Natural killer cell (primary cell): ENCODE data around the gene COPE. TPM values are rescaled to one million over a fixed set of nuclear protein-coding genes. Genes with fewer than 3 reads are reported as not detected.
A peak's percentile ranks its signal among the peaks of the same experiment; 100 is the strongest.

Source experiments
- ATAC-seq, 3 donors: fragments of 150-1000 bp in 2 of 3; fragments of 200-7000 bp in 1 of 3; cut with Tn5 transposase; 1 replicate in 1 of 3; 2 replicates in 2 of 3; pipeline ENCODE4 v1.10.0; 2021; ENCODE audit warnings: mild to moderate bottlenecking in 2 of 3, moderate library complexity in 2 of 3
- DNase-seq, 2 donors: peaks; one replicate each; pipeline versions ENCODE4 v3.0.0 to v3.0.0-alpha.2; 2013 to 2021; ENCODE audit warnings: mixed read lengths in 1 of 2
- H3K27ac ChIP-seq: one replicate; pipeline ENCODE4 v1.5.1; 2013; ENCODE audit warnings: mild to moderate bottlenecking, low read length
- H3K27me3 ChIP-seq: one replicate; pipeline ENCODE4 v1.6.1; 2013; ENCODE audit warnings: low read length; ENCODE audit not compliant: control insufficient read depth, insufficient read depth
- H3K36me3 ChIP-seq: one replicate; pipeline ENCODE4 v1.6.1; 2013; ENCODE audit warnings: low read length; ENCODE audit not compliant: control insufficient read depth, insufficient read depth
- H3K4me1 ChIP-seq: one replicate; pipeline ENCODE4 v1.6.1; 2013; ENCODE audit warnings: low read length; ENCODE audit not compliant: control insufficient read depth, insufficient read depth
- H3K4me3 ChIP-seq: one replicate; pipeline ENCODE4 v1.5.1; 2013; ENCODE audit warnings: low read length
- H3K9me3 ChIP-seq: one replicate; pipeline ENCODE4 v1.6.1; 2013; ENCODE audit warnings: low read length; ENCODE audit not compliant: control insufficient read depth, insufficient read depth
- H3K27ac Mint-ChIP-seq, 2 donors: one replicate each; pipeline ENCODE4 v1.8.0; 2022; ENCODE audit warnings: mild to moderate bottlenecking in 2 of 2, mixed read lengths in 2 of 2, moderate library complexity in 1 of 2
- H3K27me3 Mint-ChIP-seq, 2 donors: one replicate each; pipeline ENCODE4 v1.8.0; 2022; ENCODE audit warnings: low read depth in 2 of 2, mixed read lengths in 2 of 2
- H3K36me3 Mint-ChIP-seq: one replicate; pipeline ENCODE4 v1.8.0; 2022; ENCODE audit warnings: mixed read lengths
- H3K4me1 Mint-ChIP-seq, 2 donors: one replicate each; pipeline ENCODE4 v1.8.0; 2022; ENCODE audit warnings: mixed read lengths in 2 of 2
- H3K4me3 Mint-ChIP-seq: one replicate; pipeline ENCODE4 v1.8.0; 2022; ENCODE audit warnings: mild to moderate bottlenecking, moderate library complexity, mixed read lengths
- H3K9me3 Mint-ChIP-seq, 2 donors: one replicate each; pipeline ENCODE4 v1.8.0; 2022; ENCODE audit warnings: mixed read lengths in 2 of 2
- CTCF ChIP-seq: fragments of 200-600 bp; IDR thresholded peaks from one replicate; pipeline ENCODE4 v1.8.0; 2022; ENCODE audit warnings: antibody characterized with exemption
- WGBS: methylation state at CpG from one replicate; pipeline ENCODE4 v1.1.7; 2013; ENCODE audit warnings: missing lambda C conversion rate; ENCODE audit not compliant: insufficient coverage; 5-methylcytosine and 5-hydroxymethylcytosine counted together
- intact Hi-C: fragments of 100-400 bp; cut with micrococcal nuclease; formaldehyde crosslinking; loops from one replicate; pipeline ENCODE4 v1.14.2; 2022
- total RNA-seq, 4 donors: library from RNA; stranded (reverse); fragments of 120-200 nt in 1 of 4; gene quantifications; one replicate each; pipeline versions ENCODE4 v1.2.3 to v1.2.4, GENCODE V29; 2013 to 2022

Gene COPE
- total RNA-seq, 3 donors from 2014 or later (not counting 1 experiment from before 2014, with no cell fraction given) = 204 to 228 (median 218) TPM

GRCh38 chr19:18939922-18940768 is 21.0 kb upstream of the COPE start:
- Histone ChIP-seq H3K4me3 (peak overlapping the region; percentile 20), H3K27me3 (peaks cover 16% of the 10 kb centered on the region), H3K9me3 (no peaks in the 10 kb centered on the region), H3K4me1 (peaks cover 19% of the 10 kb centered on the region), H3K27ac (no peak overlapping the region), H3K36me3 (no peaks in the 10 kb centered on the region)
- Mint-ChIP-seq H3K4me1 (peaks cover 0 to 19% of the 10 kb centered on the region in 2 donors), H3K4me3 (peak overlapping the region; percentile 70), H3K27ac (peak overlapping the region in 1 of 2 donors; percentile 59), H3K9me3 (no peaks in the 10 kb centered on the region), H3K36me3 (no peaks in the 10 kb centered on the region), H3K27me3 (peaks cover 28 to 32% of the 10 kb centered on the region in 2 donors)
- ATAC-seq (no peak), DNase-seq (no peak)
- intact Hi-C loops = no loop called here
- TF ChIP-seq CTCF = no peak
- WGBS = 2% methylated on average over 46 of the region's 47 CpGs

- Histone ChIP-seq H3K4me3 (no peak overlapping the region), H3K27me3 (peaks cover 16% of the 10 kb centered on the region), H3K4me1 (peaks cover 19% of the 10 kb centered on the region), H3K9me3 (no peaks in the 10 kb centered on the region), H3K36me3 (no peaks in the 10 kb centered on the region), H3K27ac (no peak overlapping the region)
- no peak for DNase-seq
- H3K9me3 Mint-ChIP-seq = no peaks in the 10 kb centered on the region
- H3K4me1 Mint-ChIP-seq = peaks cover 0 to 19% of the 10 kb centered on the region in 2 donors
- no peak overlapping the region for H3K27ac Mint-ChIP-seq
- TF ChIP-seq CTCF = no peak
- no peak for ATAC-seq
- intact Hi-C loops = no loop called here
- no peaks in the 10 kb centered on the region for H3K36me3 Mint-ChIP-seq
- WGBS = 75% methylated on average over 1 of the region's 3 CpGs
- peaks cover 31 to 35% of the 10 kb centered on the region in 2 donors for H3K27me3 Mint-ChIP-seq
- peak overlapping the region; percentile 65 for H3K4me3 Mint-ChIP-seq
These were observed 20.0 kb upstream of the COPE start for GRCh38 chr19:18939163-18939562.

GRCh38 chr19:18933297-18933696 is 14.1 kb upstream of the COPE start:
- no peak overlapping the region for H3K4me3 Mint-ChIP-seq
- no peaks in the 10 kb centered on the region for H3K9me3 Mint-ChIP-seq
- Histone ChIP-seq H3K4me1 (peaks cover 10% of the 10 kb centered on the region), H3K27ac (no peak overlapping the region), H3K9me3 (no peaks in the 10 kb centered on the region), H3K36me3 (peaks cover 1% of the 10 kb centered on the region), H3K27me3 (peaks cover 3% of the 10 kb centered on the region), H3K4me3 (no peak overlapping the region)
- H3K36me3 Mint-ChIP-seq = no peaks in the 10 kb centered on the region
- intact Hi-C loops = no loop called here
- H3K27ac Mint-ChIP-seq = no peak overlapping the region
- H3K27me3 Mint-ChIP-seq = peaks cover 7 to 12% of the 10 kb centered on the region in 2 donors
- DNase-seq = no peak
- TF ChIP-seq CTCF = no peak
- H3K4me1 Mint-ChIP-seq = peaks cover 0 to 5% of the 10 kb centered on the region in 2 donors
- no peak for ATAC-seq
- 77% methylated on average over 13 of the region's 13 CpGs for WGBS
